HUES6 (cell line): Measurements from ENCODE around the gene CWC22.
A peak's percentile ranks its signal among the peaks of the same experiment; 100 is the strongest.
"Not testable (repeated sequence)": the region's sequence is repeated elsewhere in the genome, so short reads cannot be mapped to it uniquely, and the experiment has no call there.

Source experiments
- H3K27ac ChIP-seq: 2 replicates; pipeline ENCODE4 v1.7.0; 2013; ENCODE audit warnings: low read depth, mild to moderate bottlenecking, low read length, inconsistent platforms
- H3K27me3 ChIP-seq: 2 replicates; pipeline ENCODE4 v1.6.1; 2013; ENCODE audit warnings: low read length; ENCODE audit not compliant: control insufficient read depth, insufficient read depth
- H3K36me3 ChIP-seq: 2 replicates; pipeline ENCODE4 v1.6.1; 2013; ENCODE audit warnings: low read length; ENCODE audit not compliant: control insufficient read depth, insufficient read depth
- H3K4me1 ChIP-seq: 2 replicates; pipeline ENCODE4 v1.6.1; 2013; ENCODE audit warnings: low read length; ENCODE audit not compliant: control insufficient read depth, insufficient read depth
- H3K4me3 ChIP-seq: 2 replicates; pipeline ENCODE4 v1.5.1; 2013; ENCODE audit warnings: low read depth, low read length
- H3K9ac ChIP-seq: one replicate; pipeline ENCODE4 v1.6.1; 2013; ENCODE audit warnings: mild to moderate bottlenecking, low read length
- H3K9me3 ChIP-seq: 2 replicates; pipeline ENCODE4 v1.6.1; 2013; ENCODE audit warnings: low read depth, low read length; ENCODE audit not compliant: control insufficient read depth, insufficient read depth

The CWC22 gene

GRCh38 chr2:179983250-179983932 is 23.7 kb downstream of the CWC22 start:
- H3K27me3 ChIP-seq, result no peaks in the 10 kb centered on the region
- peaks cover 75% of the 10 kb centered on the region for H3K36me3 ChIP-seq
- H3K27ac ChIP-seq, result no peak overlapping the region
- H3K9me3 ChIP-seq, result no peaks in the 10 kb centered on the region
- peaks cover 3% of the 10 kb centered on the region; the same call in 1 of the 2 replicates for H3K4me1 ChIP-seq
- H3K9ac ChIP-seq, result no peak overlapping the region
- no peak overlapping the region for H3K4me3 ChIP-seq

- no peaks in the 10 kb centered on the region for H3K4me1 ChIP-seq
- no peak overlapping the region for H3K27ac ChIP-seq
- H3K9me3 ChIP-seq, result no peaks in the 10 kb centered on the region
- no peak overlapping the region for H3K9ac ChIP-seq
- peaks cover 73% of the 10 kb centered on the region for H3K36me3 ChIP-seq
- no peak overlapping the region for H3K4me3 ChIP-seq
- H3K27me3 ChIP-seq, result no peaks in the 10 kb centered on the region
Observed at GRCh38 chr2:179981085-179981484, 26.0 kb downstream of the CWC22 start.

GRCh38 chr2:179974761-179975160 is 32.3 kb downstream of the CWC22 start:
- H3K4me3 ChIP-seq, result no peak overlapping the region
- H3K9ac ChIP-seq, result no peak overlapping the region
- no peaks in the 10 kb centered on the region for H3K27me3 ChIP-seq
- H3K36me3 ChIP-seq, result peaks cover 58% of the 10 kb centered on the region
- no peaks in the 10 kb centered on the region for H3K4me1 ChIP-seq
- no peak overlapping the region for H3K27ac ChIP-seq
- no peaks in the 10 kb centered on the region for H3K9me3 ChIP-seq

GRCh38 chr2:179966778-179967394 is 40.2 kb downstream of the CWC22 start:
- no peaks in the 10 kb centered on the region for H3K27me3 ChIP-seq
- no peak overlapping the region for H3K9ac ChIP-seq
- H3K4me3 ChIP-seq, result no peak overlapping the region
- H3K9me3 ChIP-seq, result no peaks in the 10 kb centered on the region
- H3K4me1 ChIP-seq, result peaks cover 11% of the 10 kb centered on the region
- H3K36me3 ChIP-seq, result peaks cover 47% of the 10 kb centered on the region
- H3K27ac ChIP-seq, result 0 out of 2 replicates have a peak overlapping the region, but pooled peaks have one; percentile 19

GRCh38 chr2:179965291-179966258 is 41.5 kb downstream of the CWC22 start:
- Histone ChIP-seq H3K36me3 (peaks cover 42% of the 10 kb centered on the region), H3K4me1 (peaks cover 11% of the 10 kb centered on the region), H3K9ac (no peak overlapping the region), H3K4me3 (no peak overlapping the region), H3K9me3 (no peaks in the 10 kb centered on the region), H3K27me3 (no peaks in the 10 kb centered on the region), H3K27ac (no peak overlapping the region)

- no peak overlapping the region for H3K4me3 ChIP-seq
- H3K36me3 ChIP-seq, result peaks cover 45% of the 10 kb centered on the region
- no peak overlapping the region for H3K9ac ChIP-seq
- no peak overlapping the region for H3K27ac ChIP-seq
- H3K4me1 ChIP-seq, result peaks cover 11% of the 10 kb centered on the region
- no peaks in the 10 kb centered on the region for H3K27me3 ChIP-seq
- H3K9me3 ChIP-seq, result no peaks in the 10 kb centered on the region
Observed at GRCh38 chr2:179963626-179964025, 43.5 kb downstream of the CWC22 start.

GRCh38 chr2:179958251-179958650 is 48.8 kb downstream of the CWC22 start:
- H3K36me3 ChIP-seq, result peaks cover 44% of the 10 kb centered on the region
- H3K4me1 ChIP-seq, H3K9me3 ChIP-seq, H3K9ac ChIP-seq, H3K27ac ChIP-seq, H3K4me3 ChIP-seq, H3K27me3 ChIP-seq: not testable (repeated sequence)

- H3K27me3 ChIP-seq, result no peaks in the 10 kb centered on the region
- no peaks in the 10 kb centered on the region for H3K9me3 ChIP-seq
- H3K4me1 ChIP-seq, result no peaks in the 10 kb centered on the region
- no peak overlapping the region for H3K4me3 ChIP-seq
- no peak overlapping the region for H3K27ac ChIP-seq
- no peak overlapping the region for H3K9ac ChIP-seq
- H3K36me3 ChIP-seq, result peaks cover 69% of the 10 kb centered on the region
Observed at GRCh38 chr2:179954026-179954425, 53.1 kb downstream of the CWC22 start.

- no peaks in the 10 kb centered on the region for H3K4me1 ChIP-seq
- no peak overlapping the region for H3K27ac ChIP-seq
- no peaks in the 10 kb centered on the region for H3K27me3 ChIP-seq
- H3K36me3 ChIP-seq, result peaks cover 73% of the 10 kb centered on the region
- H3K9ac ChIP-seq, result no peak overlapping the region
- no peak overlapping the region for H3K4me3 ChIP-seq
- H3K9me3 ChIP-seq, result no peaks in the 10 kb centered on the region
Observed at GRCh38 chr2:179953359-179953758, 53.7 kb downstream of the CWC22 start.

- Histone ChIP-seq H3K9ac (no peak overlapping the region), H3K36me3 (peaks cover 80% of the 10 kb centered on the region), H3K27ac (no peak overlapping the region), H3K4me1 (no peaks in the 10 kb centered on the region), H3K27me3 (no peaks in the 10 kb centered on the region), H3K9me3 (no peaks in the 10 kb centered on the region), H3K4me3 (no peak overlapping the region)
Observed at GRCh38 chr2:179952658-179953057, 54.4 kb downstream of the CWC22 start.

GRCh38 chr2:179951680-179952079 is 55.4 kb downstream of the CWC22 start:
- Histone ChIP-seq H3K9ac (no peak overlapping the region), H3K4me1 (no peaks in the 10 kb centered on the region), H3K27ac (no peak overlapping the region), H3K27me3 (no peaks in the 10 kb centered on the region), H3K36me3 (peaks cover 86% of the 10 kb centered on the region), H3K4me3 (no peak overlapping the region), H3K9me3 (no peaks in the 10 kb centered on the region)
